Measurements from ENCODE around the gene MRPL4.
A peak's percentile ranks its signal among the peaks of the same experiment; 100 is the strongest.
"Not testable (repeated sequence)": the region's sequence is repeated elsewhere in the genome, so short reads cannot be mapped to it uniquely, and the experiment has no call there.

The MRPL4 gene

DNA sequence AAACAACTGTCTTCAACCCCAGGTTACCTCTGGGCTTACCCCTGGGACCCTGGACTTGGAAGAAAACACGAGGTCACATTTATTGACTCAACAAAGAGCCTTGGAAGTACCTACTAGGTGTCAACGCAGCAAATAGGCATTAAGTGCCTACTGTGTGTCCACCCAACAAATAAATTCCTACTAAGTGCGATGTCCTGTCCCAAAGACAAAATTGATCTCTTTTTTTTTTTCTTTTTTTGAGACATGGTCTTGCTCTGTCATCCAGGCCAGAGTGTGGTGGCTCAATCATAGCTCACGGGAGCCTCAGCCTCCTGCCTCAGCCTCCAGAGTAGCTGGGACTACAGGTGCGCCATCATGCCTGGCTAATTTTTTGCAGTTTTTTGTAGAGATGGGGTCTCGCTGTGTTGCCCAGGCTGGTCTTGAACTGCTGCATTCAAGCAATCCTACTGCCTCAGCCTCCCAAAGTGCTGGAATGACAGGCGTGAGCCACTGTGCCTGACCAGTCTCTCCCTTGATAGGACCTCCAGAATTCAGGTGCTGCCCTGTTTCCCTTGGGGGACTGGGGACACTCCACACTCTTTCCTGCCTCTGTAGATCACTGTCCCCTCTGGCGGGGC, 20.3 kb upstream of the MRPL4 start:
- TF ChIP-seq, protein P1, sequence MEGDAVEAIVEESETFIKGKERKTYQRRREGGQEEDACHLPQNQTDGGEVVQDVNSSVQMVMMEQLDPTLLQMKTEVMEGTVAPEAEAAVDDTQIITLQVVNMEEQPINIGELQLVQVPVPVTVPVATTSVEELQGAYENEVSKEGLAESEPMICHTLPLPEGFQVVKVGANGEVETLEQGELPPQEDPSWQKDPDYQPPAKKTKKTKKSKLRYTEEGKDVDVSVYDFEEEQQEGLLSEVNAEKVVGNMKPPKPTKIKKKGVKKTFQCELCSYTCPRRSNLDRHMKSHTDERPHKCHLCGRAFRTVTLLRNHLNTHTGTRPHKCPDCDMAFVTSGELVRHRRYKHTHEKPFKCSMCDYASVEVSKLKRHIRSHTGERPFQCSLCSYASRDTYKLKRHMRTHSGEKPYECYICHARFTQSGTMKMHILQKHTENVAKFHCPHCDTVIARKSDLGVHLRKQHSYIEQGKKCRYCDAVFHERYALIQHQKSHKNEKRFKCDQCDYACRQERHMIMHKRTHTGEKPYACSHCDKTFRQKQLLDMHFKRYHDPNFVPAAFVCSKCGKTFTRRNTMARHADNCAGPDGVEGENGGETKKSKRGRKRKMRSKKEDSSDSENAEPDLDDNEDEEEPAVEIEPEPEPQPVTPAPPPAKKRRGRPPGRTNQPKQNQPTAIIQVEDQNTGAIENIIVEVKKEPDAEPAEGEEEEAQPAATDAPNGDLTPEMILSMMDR (IDR thresholded peaks at IDR 0.05; ENCODE audit: insufficient read depth, low read length, missing control alignments): no peak
- H3K4me3 ChIP-seq (ENCODE audit: low read depth, low read length): peak overlapping the region; percentile 81
- no peak for DNase-seq (ENCODE audit: low read depth, low spot score)
- POLR2A ChIA-PET: no interaction called here
- CTCF ChIA-PET: interaction anchor here (0.7 to 1.3 kb wide), 4 partner anchors 18 to 300 kb away, joined by 3 to 7 read pairs (median 4); no protein-coding TSS in a partner anchor

DNA sequence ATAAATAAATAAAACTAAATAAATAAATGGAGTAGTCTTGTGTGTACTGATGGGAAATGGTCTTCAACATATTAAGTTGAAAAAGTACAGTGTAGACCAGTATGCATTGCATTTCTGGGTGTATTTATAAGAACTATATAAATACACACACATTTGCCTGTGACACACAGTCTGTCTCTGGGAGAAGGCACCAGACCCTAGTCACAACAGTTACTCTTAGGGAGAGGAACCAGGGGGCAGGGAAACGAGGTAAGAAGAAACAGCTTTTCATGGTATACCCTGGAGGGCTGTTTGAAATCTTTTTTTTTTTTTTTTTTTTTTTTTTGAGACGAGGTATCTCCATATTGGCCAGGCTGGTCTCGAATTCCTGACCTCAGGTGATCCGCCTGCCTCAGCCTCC, 18.1 kb upstream of the MRPL4 start:
- no peak overlapping the region for H3K4me3 ChIP-seq (ENCODE audit: low read depth, low read length)
- TF ChIP-seq, protein P1 (IDR thresholded peaks at IDR 0.05; ENCODE audit: insufficient read depth, low read length, missing control alignments): no peak
- ChIA-PET CTCF (no interaction called here), POLR2A (no interaction called here)
- DNase-seq (ENCODE audit: low read depth, low spot score): no peak

DNA sequence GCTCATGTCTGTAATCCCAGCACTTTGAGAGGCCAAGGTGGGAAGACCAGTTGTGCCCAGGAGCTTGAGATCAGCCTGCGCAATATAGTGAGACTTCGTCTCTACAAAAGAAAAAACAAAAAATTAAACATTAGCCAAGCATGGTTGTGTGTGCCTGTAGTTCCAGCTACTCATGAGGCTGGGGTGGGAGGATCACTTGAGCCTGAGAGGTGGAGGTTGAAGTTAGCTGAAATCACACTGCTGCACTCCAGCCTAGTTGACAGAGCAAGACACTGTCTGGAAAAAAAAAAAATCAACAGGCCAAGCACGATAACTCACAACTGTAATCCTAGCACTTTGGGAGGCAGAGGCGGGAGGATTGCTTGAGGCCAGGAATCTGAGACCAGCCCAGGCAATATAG, 17.0 kb upstream of the MRPL4 start:
- H3K4me3 ChIP-seq (ENCODE audit: low read depth, low read length): no peak overlapping the region
- TF ChIP-seq, protein P1 (IDR thresholded peaks at IDR 0.05; ENCODE audit: insufficient read depth, low read length, missing control alignments): no peak

DNA sequence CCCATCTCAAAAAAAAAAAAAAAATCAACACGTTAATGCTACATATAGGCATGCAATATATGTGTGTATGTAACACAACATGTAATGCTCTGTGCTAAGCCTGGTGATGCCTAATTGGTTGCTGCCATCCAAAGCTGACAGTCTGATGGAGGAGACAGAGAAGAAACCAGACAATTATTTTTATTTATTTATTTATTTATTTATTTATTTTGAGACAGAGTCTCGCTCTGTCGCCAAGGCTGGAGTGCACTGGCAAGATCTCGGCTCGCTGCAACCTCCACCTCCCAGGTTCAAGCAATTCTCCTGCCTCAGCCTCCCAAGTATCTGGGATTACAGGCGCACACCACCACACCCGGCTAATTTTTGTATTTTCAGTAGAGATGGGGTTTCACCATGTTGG, 16.6 kb upstream of the MRPL4 start:
- H3K4me3 ChIP-seq (ENCODE audit: low read depth, low read length); POLR2A ChIA-PET; DNase-seq (ENCODE audit: low read depth, low spot score): not testable (repeated sequence)
- CTCF ChIA-PET: interaction anchor here (0.8 to 2.4 kb wide), 2 partner anchors 9 to 15 kb away, joined by 3 to 11 read pairs; no protein-coding TSS in a partner anchor

More for the DNA sequence above, 17.0 kb upstream of the MRPL4 start:
- no peak for DNase-seq (ENCODE audit: low read depth, low spot score)
- ChIA-PET CTCF (interaction anchor here (2.4 kb wide), 1 partner anchor 15 kb away, joined by 11 read pairs; no protein-coding TSS in a partner anchor), POLR2A (no interaction called here)

DNA sequence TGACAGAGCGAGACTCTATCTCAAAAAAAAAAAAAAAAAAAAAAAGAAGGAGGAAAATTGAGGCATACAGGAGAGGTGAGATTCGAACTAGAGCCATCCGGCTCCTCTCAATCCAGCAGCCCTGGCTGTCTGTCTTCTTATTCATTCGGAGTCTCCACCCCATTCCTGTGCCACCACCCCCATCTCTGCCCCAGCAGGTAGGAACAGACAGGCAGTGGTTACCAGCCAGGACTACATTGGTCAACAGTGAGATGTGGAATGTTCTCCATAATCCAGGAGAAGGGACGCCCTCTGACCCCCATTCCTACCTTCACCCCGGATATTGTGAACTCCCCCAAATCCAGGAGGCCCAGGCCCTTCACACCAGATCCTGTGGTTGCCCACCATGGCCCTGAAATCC, 14.3 kb upstream of the MRPL4 start:
- TF ChIP-seq, protein P1 (IDR thresholded peaks at IDR 0.05; ENCODE audit: insufficient read depth, low read length, missing control alignments): no peak
- H3K4me3 ChIP-seq (ENCODE audit: low read depth, low read length): no peak overlapping the region
- no peak for DNase-seq (ENCODE audit: low read depth, low spot score)
- POLR2A ChIA-PET: no interaction called here
- CTCF ChIA-PET: interaction anchor here (1.3 to 2.3 kb wide), 4 partner anchors 12 to 308 kb away, joined by 4 to 18 read pairs (median 6); no protein-coding TSS in a partner anchor

DNA sequence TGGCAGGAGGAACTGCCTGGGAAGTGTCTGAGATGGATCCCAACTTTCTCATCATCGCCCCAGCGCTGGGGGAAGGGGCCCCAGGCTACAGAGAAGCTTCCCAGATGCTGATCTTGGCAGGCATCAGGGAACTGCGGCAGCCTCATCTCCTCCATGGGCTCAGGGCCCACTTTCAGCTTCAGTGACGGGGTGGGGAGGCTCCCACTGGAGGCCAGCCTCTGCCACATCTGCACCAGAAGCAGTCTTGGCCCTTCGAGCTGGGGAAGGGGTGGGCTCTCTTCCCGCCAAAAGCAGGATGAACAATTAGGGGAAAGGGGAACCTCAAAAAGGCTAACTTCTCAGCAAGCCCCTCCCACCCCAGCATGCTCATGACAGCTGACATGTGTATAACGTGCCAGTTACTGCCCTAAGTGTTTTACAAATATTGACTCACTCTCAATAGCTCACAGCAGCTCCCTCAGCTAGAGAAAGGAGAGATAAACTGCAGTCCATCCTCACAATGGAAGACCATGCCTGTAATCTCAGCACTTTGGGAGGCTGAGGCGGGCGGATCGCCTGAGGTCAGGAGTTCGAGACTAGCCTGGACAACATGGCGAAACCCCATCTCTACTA, 13.7 kb upstream of the MRPL4 start:
- no peak for DNase-seq (ENCODE audit: low read depth, low spot score)
- ChIA-PET POLR2A (no interaction called here), CTCF (interaction anchor here (1.3 to 2.3 kb wide), 4 partner anchors 11 to 308 kb away, joined by 4 to 18 read pairs (median 6); no protein-coding TSS in a partner anchor)
- no peak overlapping the region for H3K4me3 ChIP-seq (ENCODE audit: low read depth, low read length)
- TF ChIP-seq, protein P1 (IDR thresholded peaks at IDR 0.05; ENCODE audit: insufficient read depth, low read length, missing control alignments): no peak

DNA sequence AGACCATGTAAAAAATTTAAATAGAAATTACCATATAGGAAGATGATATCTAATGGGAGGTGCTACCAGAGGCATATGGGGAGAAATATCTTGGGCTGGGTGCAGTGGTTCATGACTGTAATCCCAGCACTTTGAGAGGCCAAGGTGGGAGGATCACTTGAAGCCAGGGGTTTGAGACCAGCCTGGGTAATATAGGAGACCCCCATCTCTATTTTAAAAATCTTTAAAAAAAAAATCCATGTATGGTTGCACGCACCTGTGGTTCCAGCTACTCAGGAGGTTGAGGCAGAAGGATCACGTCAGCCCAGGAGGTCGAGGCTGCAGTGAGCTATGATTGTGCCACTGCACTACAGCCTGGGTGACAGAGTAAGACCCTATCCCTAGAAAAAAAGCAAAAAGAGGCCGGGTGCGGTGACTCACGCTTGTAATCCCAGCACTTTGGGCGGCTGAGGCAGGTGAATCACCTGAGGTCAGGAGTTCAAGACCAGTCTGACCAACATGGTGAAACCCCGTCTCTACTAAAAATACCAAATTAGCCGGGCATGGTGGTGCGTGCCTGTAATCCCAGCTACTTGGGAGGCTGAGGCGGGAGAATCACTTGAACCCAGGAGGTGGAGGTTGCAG, 10.1 kb upstream of the MRPL4 start:
- CTCF ChIA-PET: interaction anchor here (1.1 to 2.8 kb wide), 2 partner anchors 8 to 309 kb away, joined by 3 to 22 read pairs; partner anchors contain the start of gene MRPL4
- POLR2A ChIA-PET; DNase-seq (ENCODE audit: low read depth, low spot score); H3K4me3 ChIP-seq (ENCODE audit: low read depth, low read length): not testable (repeated sequence)
